Fibroblast of the aortic adventitia (primary cell): Measurements from ENCODE around the gene HERC2. TPM values are rescaled to one million over a fixed set of nuclear protein-coding genes. Genes with fewer than 3 reads are reported as not detected.
"Not testable (repeated sequence)": the region's sequence is repeated elsewhere in the genome, so short reads cannot be mapped to it uniquely, and the experiment has no call there.

Source experiments
- DNase-seq: peaks from one replicate; pipeline ENCODE4 v3.0.0-alpha.2; 2010; ENCODE audit warnings: low read depth
- H3K4me3 ChIP-seq: 2 replicates; pipeline ENCODE4 v1.5.1; 2011; ENCODE audit warnings: low read depth, mild to moderate bottlenecking, control low read depth, low read length, moderate library complexity
- CTCF ChIP-seq: IDR thresholded peaks from 2 replicates; pipeline ENCODE4 v1.5.1; 2011; ENCODE audit warnings: mild to moderate bottlenecking, low read length, control low read depth, inconsistent platforms; ENCODE audit not compliant: insufficient read depth
- total RNA-seq: library from RNA; depleted of rRNA; stranded (reverse); fragments of >200 nt; gene quantifications from 2 replicates; pipeline ENCODE4 v1.2.3, GENCODE V29; 2012; ENCODE audit warnings: low replicate concordance

Gene HERC2
- total RNA-seq, 1 donor = 49.1 TPM

GRCh38 chr15:28219116-28219515 lies 102.9 kb downstream of the HERC2 start:
- TF ChIP-seq CTCF = no peak
- no peak for DNase-seq
- H3K4me3 ChIP-seq = no peak overlapping the region

- H3K4me3 ChIP-seq, DNase-seq: not testable (repeated sequence)
Measured at GRCh38 chr15:28216946-28217546, 104.9 kb downstream of the HERC2 start.

DNA sequence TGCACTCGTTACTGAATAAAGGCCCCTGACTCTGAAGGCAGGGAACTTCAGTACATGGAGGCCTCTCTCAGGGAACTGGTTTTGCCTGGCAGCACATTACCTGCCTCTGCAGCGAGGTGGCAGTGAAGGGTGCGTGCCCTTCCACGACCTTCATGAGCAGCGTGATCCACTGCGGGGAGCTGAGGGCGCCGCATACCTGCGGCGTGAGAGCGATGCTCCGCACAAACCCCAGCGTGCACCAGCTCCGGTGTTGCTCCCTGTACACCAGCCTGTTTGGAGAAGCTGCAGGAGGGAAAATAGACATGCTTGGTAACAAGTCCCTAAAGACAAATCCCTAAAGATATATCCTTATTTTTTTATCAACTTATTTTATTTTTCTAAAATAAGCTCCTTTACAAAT lies 106.5 kb downstream of the HERC2 start:
- DNase-seq, H3K4me3 ChIP-seq: not testable (repeated sequence)

DNA sequence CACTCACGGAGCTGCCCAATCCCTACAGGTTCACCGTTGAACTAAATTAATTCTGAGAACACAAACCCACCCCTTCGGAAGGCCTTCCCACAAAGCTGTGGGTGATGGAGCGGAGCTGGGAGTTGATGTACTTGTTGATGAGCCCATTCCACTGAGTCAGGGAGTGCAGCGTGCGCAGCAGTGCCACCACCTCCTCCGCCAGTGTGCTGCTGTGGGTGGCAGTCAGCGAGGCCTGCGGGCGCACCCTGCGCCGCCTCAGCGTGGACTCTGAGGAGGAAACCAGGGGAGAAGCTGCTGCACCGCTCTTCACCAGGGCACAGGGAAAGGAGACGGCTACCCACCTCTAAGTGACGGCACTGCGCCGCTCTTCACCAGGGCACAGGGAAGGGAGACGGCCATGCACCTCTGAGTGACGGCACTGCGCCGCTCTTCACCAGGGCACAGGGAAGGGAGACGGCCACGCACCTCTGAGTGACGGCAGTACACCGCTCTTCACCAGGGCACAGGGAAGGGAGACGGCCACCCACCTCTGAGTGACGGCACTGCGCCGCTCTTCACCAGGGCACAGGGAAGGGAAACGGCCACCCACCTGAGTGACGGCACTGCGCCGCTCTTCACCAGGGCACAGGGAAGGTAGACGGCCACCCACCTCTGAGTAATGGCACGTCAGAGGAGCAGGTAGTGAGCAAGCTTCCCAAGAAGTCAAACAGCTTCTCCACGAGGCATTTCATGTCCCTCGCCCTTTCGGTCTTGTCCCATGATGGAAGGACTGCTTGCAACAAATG lies 107.8 kb downstream of the HERC2 start:
- not testable (repeated sequence) for H3K4me3 ChIP-seq, DNase-seq

- DNase-seq, H3K4me3 ChIP-seq: not testable (repeated sequence)
Measured at GRCh38 chr15:28213393-28213792, 108.6 kb downstream of the HERC2 start.

GRCh38 chr15:28208583-28208982 lies 113.4 kb downstream of the HERC2 start:
- DNase-seq = no peak
- H3K4me3 ChIP-seq = no peak overlapping the region
- no peak for TF ChIP-seq CTCF

- DNase-seq, H3K4me3 ChIP-seq: not testable (repeated sequence)
Measured at GRCh38 chr15:28205640-28206039, 116.3 kb downstream of the HERC2 start.

- not testable (repeated sequence) for DNase-seq, H3K4me3 ChIP-seq
Measured at GRCh38 chr15:28203055-28203828, 118.7 kb downstream of the HERC2 start.

DNA sequence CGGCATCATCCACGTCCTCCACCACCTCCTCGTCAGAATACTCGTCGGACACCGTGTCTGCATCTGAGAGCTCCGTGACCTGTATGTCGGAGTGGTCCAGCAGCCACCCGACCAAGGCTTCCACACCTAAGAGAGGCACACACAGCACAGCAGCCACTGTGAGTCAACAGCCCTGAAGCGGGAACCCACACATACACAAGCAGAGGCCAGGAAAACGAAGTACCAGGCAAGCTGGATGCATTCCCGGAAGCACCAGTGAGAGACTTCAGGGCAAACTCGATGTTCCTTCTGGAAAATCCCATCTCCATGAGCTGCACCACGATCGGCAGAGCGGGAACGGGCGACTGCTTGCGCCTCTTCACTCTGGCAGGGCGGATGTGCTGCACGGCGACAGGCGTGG lies 119.9 kb downstream of the HERC2 start:
- DNase-seq, H3K4me3 ChIP-seq: not testable (repeated sequence)

GRCh38 chr15:28198215-28198614 lies 123.8 kb downstream of the HERC2 start:
- H3K4me3 ChIP-seq, DNase-seq: not testable (repeated sequence)

DNA sequence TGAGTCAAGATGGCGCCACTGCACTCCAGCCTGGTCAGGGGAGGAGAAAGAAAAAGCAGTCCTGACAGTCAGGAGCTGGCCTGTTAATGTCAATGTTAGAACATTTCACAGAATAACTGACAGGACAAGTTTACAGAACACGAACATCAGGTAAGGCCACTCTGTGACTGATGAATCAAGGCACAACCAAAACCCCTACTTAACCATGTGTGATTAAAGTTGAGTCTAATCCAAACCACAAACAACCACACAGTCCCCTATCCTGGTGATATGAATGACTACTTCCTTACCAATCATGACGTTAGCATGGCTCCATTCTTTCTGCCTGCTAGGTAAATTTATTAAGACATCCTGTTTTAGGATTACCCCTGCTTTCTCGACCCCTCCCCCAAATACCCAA lies 124.3 kb downstream of the HERC2 start:
- not testable (repeated sequence) for DNase-seq, H3K4me3 ChIP-seq

GRCh38 chr15:28196581-28196980 lies 125.4 kb downstream of the HERC2 start:
- not testable (repeated sequence) for DNase-seq, H3K4me3 ChIP-seq
